H9 (cell line): ENCODE results near the gene VENTX. TPM values are rescaled to one million over a fixed set of nuclear protein-coding genes. Genes with fewer than 3 reads are reported as not detected.

Source experiments
- DNase-seq: peaks from one replicate; pipeline ENCODE4 v3.0.0-alpha.2; 2017
- H2AFZ ChIP-seq: one replicate; pipeline ENCODE4 v1.6.1; 2013; ENCODE audit warnings: mild to moderate bottlenecking, low read length, control low read depth, moderate library complexity
- H2AK5ac ChIP-seq: 2 replicates; pipeline ENCODE4 v1.6.1; 2013; ENCODE audit warnings: low read length, control low read depth, mixed read lengths; ENCODE audit not compliant: insufficient read length
- H2BK120ac ChIP-seq: one replicate; pipeline ENCODE4 v1.6.1; 2013; ENCODE audit warnings: low read depth, mild to moderate bottlenecking, low read length, control low read depth, inconsistent platforms; ENCODE audit not compliant: poor library complexity, severe bottlenecking
- H2BK12ac ChIP-seq: 2 replicates; pipeline ENCODE4 v1.6.1; 2013; ENCODE audit warnings: low read length, control low read depth, mixed read lengths, low read depth; ENCODE audit not compliant: insufficient read length
- H2BK15ac ChIP-seq: 2 replicates; pipeline ENCODE4 v1.6.1; 2013; ENCODE audit warnings: low read depth, low read length, control low read depth
- H2BK20ac ChIP-seq: one replicate; pipeline ENCODE4 v1.6.1; 2013; ENCODE audit warnings: low read depth, mild to moderate bottlenecking, low read length, control low read depth, inconsistent platforms; ENCODE audit not compliant: poor library complexity, severe bottlenecking
- H2BK5ac ChIP-seq: 2 replicates; pipeline ENCODE4 v1.6.1; 2013; ENCODE audit warnings: low read length, control low read depth, mixed read lengths; ENCODE audit not compliant: insufficient read length
- H3K14ac ChIP-seq: 2 replicates; pipeline ENCODE4 v1.6.1; 2013; ENCODE audit warnings: low read length, control low read depth; ENCODE audit not compliant: insufficient read depth
- H3K18ac ChIP-seq: 2 replicates; pipeline ENCODE4 v1.6.1; 2013; ENCODE audit warnings: low read depth, mild to moderate bottlenecking, mixed read lengths, low read length, control low read depth; ENCODE audit not compliant: insufficient read length
- H3K23ac ChIP-seq: 2 replicates; pipeline ENCODE4 v1.6.1; 2013; ENCODE audit warnings: low read length, control low read depth, mixed read lengths, low read depth; ENCODE audit not compliant: insufficient read length
- H3K23me2 ChIP-seq: 2 replicates; pipeline ENCODE4 v1.6.1; 2013; ENCODE audit warnings: low read depth, mild to moderate bottlenecking, mixed read lengths, low read length, control low read depth; ENCODE audit not compliant: insufficient read length, poor library complexity, severe bottlenecking
- H3K27ac ChIP-seq: 2 replicates; pipeline ENCODE4 v1.5.1; 2013; ENCODE audit warnings: low read length, control low read depth, mixed read lengths, low read depth; ENCODE audit not compliant: insufficient read length
- H3K27me3 ChIP-seq: 2 replicates; pipeline ENCODE4 v1.6.1; 2013; ENCODE audit warnings: low read length, control low read depth, inconsistent platforms; ENCODE audit not compliant: insufficient read depth
- H3K4ac ChIP-seq: 2 replicates; pipeline ENCODE4 v1.6.1; 2013; ENCODE audit warnings: low read depth, mild to moderate bottlenecking, control low read depth, inconsistent platforms, low read length, moderate library complexity
- H3K4me1 ChIP-seq: 2 replicates; pipeline ENCODE4 v1.6.1; 2013; ENCODE audit warnings: low read length, control low read depth, inconsistent platforms; ENCODE audit not compliant: insufficient read depth
- H3K4me2 ChIP-seq: 2 replicates; pipeline ENCODE4 v1.6.1; 2013; ENCODE audit warnings: low read length, control low read depth, mixed read lengths; ENCODE audit not compliant: insufficient read length, insufficient read depth
- H3K56ac ChIP-seq: 2 replicates; pipeline ENCODE4 v1.6.1; 2013; ENCODE audit warnings: low read depth, mild to moderate bottlenecking, mixed read lengths, low read length, control low read depth; ENCODE audit not compliant: insufficient read length
- H3K79me1 ChIP-seq: 2 replicates; pipeline ENCODE4 v1.6.1; 2013; ENCODE audit warnings: low read depth, mild to moderate bottlenecking, moderate library complexity, low read length, control low read depth, inconsistent platforms; ENCODE audit not compliant: insufficient read depth, poor library complexity, severe bottlenecking
- H3K79me2 ChIP-seq: 2 replicates; pipeline ENCODE4 v1.6.1; 2013; ENCODE audit warnings: low read length, control low read depth, inconsistent platforms; ENCODE audit not compliant: insufficient read depth
- H3K9ac ChIP-seq: 2 replicates; pipeline ENCODE4 v1.6.1; 2013; ENCODE audit warnings: low read length, control low read depth, mixed read lengths; ENCODE audit not compliant: insufficient read length; ENCODE audit errors: extremely low read depth
- H3K9me3 ChIP-seq: one replicate; pipeline ENCODE4 v1.6.1; 2013; ENCODE audit warnings: low read depth, low read length, inconsistent platforms; ENCODE audit not compliant: control insufficient read depth
- H3T11ph ChIP-seq: one replicate; pipeline ENCODE4 v1.6.1; 2013; ENCODE audit warnings: mild to moderate bottlenecking, low read length, control low read depth, inconsistent platforms
- H4K20me1 ChIP-seq: one replicate; pipeline ENCODE4 v1.6.1; 2013; ENCODE audit not compliant: control insufficient read depth, insufficient read length, insufficient read depth
- H4K5ac ChIP-seq: 2 replicates; pipeline ENCODE4 v1.6.1; 2013; ENCODE audit warnings: low read depth, mild to moderate bottlenecking, mixed read lengths, low read length, control low read depth; ENCODE audit not compliant: insufficient read length
- H4K8ac ChIP-seq: replicated peaks from 2 replicates; pipeline ENCODE4 v1.6.1; 2013; ENCODE audit warnings: low read length, control low read depth, mixed read lengths, low read depth; ENCODE audit not compliant: insufficient read length
- H4K91ac ChIP-seq: 2 replicates; pipeline ENCODE4 v1.6.1; 2013; ENCODE audit warnings: low read depth, mild to moderate bottlenecking, moderate library complexity, mixed read lengths, low read length, control low read depth; ENCODE audit not compliant: insufficient read length
- H3K27ac Mint-ChIP-seq, 3 experiments: 2 replicates in 2 of 3; 3 replicates in 1 of 3; pipeline ENCODE4 v1.8.0; 2020 to 2021; ENCODE audit warnings: mixed read lengths in 3 of 3, mild to moderate bottlenecking in 1 of 3, moderate library complexity in 1 of 3
- H3K27me3 Mint-ChIP-seq: 2 replicates; pipeline ENCODE4 v1.8.0; 2021; ENCODE audit warnings: low read depth, mild to moderate bottlenecking, moderate library complexity, mixed read lengths
- H3K36me3 Mint-ChIP-seq, 3 experiments: 2 replicates in 2 of 3; 3 replicates in 1 of 3; pipeline ENCODE4 v1.8.0; 2020 to 2021; ENCODE audit warnings: low read depth in 3 of 3, mixed read lengths in 3 of 3; ENCODE audit not compliant: insufficient read depth in 1 of 3
- H3K4me1 Mint-ChIP-seq, 2 experiments: 2 replicates each; pipeline ENCODE4 v1.8.0; 2020; ENCODE audit warnings: mixed read lengths in 2 of 2
- H3K4me3 Mint-ChIP-seq, 2 experiments: 2 replicates in 1 of 2; 3 replicates in 1 of 2; pipeline ENCODE4 v1.8.0; 2020 to 2021; ENCODE audit warnings: mild to moderate bottlenecking in 2 of 2, mixed read lengths in 2 of 2, moderate library complexity in 1 of 2
- H3K9me3 Mint-ChIP-seq, 2 experiments: 2 replicates in 1 of 2; 3 replicates in 1 of 2; pipeline ENCODE4 v1.8.0; 2020; ENCODE audit warnings: mild to moderate bottlenecking in 2 of 2, mixed read lengths in 2 of 2, moderate library complexity in 1 of 2
- WGBS: extraction: QIAGEN DNeasy Blood & Tissue Kit; methylation state at CpG from one replicate; pipeline ENCODE4 v1.1.7; 2013; ENCODE audit warnings: missing lambda C conversion rate, low lambda C conversion rate, mixed read lengths; ENCODE audit not compliant: insufficient read length; ENCODE audit errors: extremely low coverage; 5-methylcytosine and 5-hydroxymethylcytosine counted together
- total RNA-seq: library from RNA; stranded (reverse); gene quantifications from 2 replicates; pipeline ENCODE4 v1.2.1, GENCODE V29; 2021
- TF ChIP-seq, protein P1 (sequence below): fragments of 200-600 bp; sonication (generic); conservative IDR thresholded peaks from 3 replicates; pipeline ENCODE4 v1.8.0; 2021; ENCODE audit warnings: antibody characterized with exemption, mild to moderate bottlenecking

Gene VENTX
- total RNA-seq, 1 experiment from 2014 or later, result 10.9 TPM

DNA sequence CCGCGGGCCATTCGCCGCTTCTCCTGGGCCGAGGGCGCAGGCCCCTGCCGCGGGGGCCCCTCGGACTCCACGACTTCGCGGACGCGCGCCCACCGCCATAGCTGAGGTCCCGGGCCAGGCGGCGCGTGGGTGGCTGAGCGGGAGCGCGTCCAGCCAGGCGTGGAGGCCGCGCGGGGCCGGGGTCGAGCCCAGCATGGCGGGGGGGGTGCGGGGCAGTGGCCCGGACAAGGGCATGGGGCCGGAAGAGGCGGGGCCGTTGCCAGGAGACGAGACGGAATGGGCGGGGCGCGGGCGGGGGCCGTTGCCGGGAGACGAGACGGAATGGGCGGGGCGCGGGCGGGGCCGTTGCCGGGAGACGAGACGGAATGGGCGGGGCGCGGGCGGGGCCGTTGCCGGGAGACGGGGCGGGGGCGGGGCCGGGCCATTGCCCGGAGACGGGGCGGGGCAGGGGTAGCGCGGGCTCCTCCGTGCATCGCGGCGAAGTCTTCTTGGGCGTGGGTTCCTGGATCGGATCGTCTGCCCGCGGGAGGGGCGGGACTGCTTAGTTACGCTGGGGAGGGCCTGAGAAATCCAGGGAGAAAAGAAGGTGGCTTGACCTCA lies 24.2 kb downstream of the VENTX start:
- Histone ChIP-seq H2BK120ac (no peak overlapping the region), H2AFZ (no peak overlapping the region), H3K14ac (no peak overlapping the region), H3K56ac (no peak overlapping the region), H2AK5ac (no peak overlapping the region), H2BK20ac (no peak overlapping the region), H3K27me3 (no peaks in the 10 kb centered on the region; the same call in 1 of the 2 replicates), H4K91ac (no peak overlapping the region), H2BK12ac (no peak overlapping the region), H3K9me3 (no peaks in the 10 kb centered on the region), H3T11ph (no peak overlapping the region), H4K20me1 (peaks cover 3% of the 10 kb centered on the region), H3K23me2 (peaks cover 7% of the 10 kb centered on the region), H3K27ac (no peak overlapping the region), H3K9ac (no peak overlapping the region), H3K4me1 (no peaks in the 10 kb centered on the region), H3K23ac (no peak overlapping the region), H4K5ac (no peak overlapping the region), H2BK15ac (no peak overlapping the region), H2BK5ac (no peak overlapping the region), H3K4ac (no peak overlapping the region), H3K4me2 (peak overlapping the region; percentile 52), H4K8ac (no peak overlapping the region), H3K79me1 (no peaks in the 10 kb centered on the region), H3K18ac (no peak overlapping the region), H3K79me2 (no peaks in the 10 kb centered on the region)
- H3K4me3 Mint-ChIP-seq, result peak overlapping the region; percentile 66 to 79
- H3K4me1 Mint-ChIP-seq, result peaks cover 11 to 28% of the 10 kb centered on the region in 2 experiments
- H3K27ac Mint-ChIP-seq, result no peak overlapping the region
- peaks cover 19% of the 10 kb centered on the region for H3K27me3 Mint-ChIP-seq
- H3K36me3 Mint-ChIP-seq, result no peaks in the 10 kb centered on the region
- TF ChIP-seq, protein P1, sequence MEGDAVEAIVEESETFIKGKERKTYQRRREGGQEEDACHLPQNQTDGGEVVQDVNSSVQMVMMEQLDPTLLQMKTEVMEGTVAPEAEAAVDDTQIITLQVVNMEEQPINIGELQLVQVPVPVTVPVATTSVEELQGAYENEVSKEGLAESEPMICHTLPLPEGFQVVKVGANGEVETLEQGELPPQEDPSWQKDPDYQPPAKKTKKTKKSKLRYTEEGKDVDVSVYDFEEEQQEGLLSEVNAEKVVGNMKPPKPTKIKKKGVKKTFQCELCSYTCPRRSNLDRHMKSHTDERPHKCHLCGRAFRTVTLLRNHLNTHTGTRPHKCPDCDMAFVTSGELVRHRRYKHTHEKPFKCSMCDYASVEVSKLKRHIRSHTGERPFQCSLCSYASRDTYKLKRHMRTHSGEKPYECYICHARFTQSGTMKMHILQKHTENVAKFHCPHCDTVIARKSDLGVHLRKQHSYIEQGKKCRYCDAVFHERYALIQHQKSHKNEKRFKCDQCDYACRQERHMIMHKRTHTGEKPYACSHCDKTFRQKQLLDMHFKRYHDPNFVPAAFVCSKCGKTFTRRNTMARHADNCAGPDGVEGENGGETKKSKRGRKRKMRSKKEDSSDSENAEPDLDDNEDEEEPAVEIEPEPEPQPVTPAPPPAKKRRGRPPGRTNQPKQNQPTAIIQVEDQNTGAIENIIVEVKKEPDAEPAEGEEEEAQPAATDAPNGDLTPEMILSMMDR, result no peak
- no CpG with 5 or more reads among the region's 79 CpGs for WGBS
- H3K9me3 Mint-ChIP-seq, result no peaks in the 10 kb centered on the region
- peak; percentile 69 for DNase-seq
